HG03135 (cell line): ENCODE results near the gene CDR2L.
"Not testable (repeated sequence)": the region's sequence is repeated elsewhere in the genome, so short reads cannot be mapped to it uniquely, and the experiment has no call there.

ENCODE experiments used
- ATAC-seq: cut with Tn5 transposase; IDR thresholded peaks from one replicate; pipeline ENCODE4 v1.9.1; 2021; ENCODE audit warnings: mild to moderate bottlenecking, moderate library complexity; ENCODE audit not compliant: unreplicated experiment

Gene CDR2L

GRCh38 chr17:74957935-74958740, 29.3 kb upstream of the CDR2L start:
- ATAC-seq: no peak

GRCh38 chr17:74959826-74960515, 27.5 kb upstream of the CDR2L start:
- no peak for ATAC-seq

- no peak for ATAC-seq
Measured at GRCh38 chr17:74960570-74961342, 26.7 kb upstream of the CDR2L start.

- no peak for ATAC-seq
Measured at GRCh38 chr17:74961657-74962350, 25.6 kb upstream of the CDR2L start.

- ATAC-seq: no peak
Measured at GRCh38 chr17:74962622-74963394, 24.6 kb upstream of the CDR2L start.

- ATAC-seq: no peak
Measured at GRCh38 chr17:74963656-74964055, 23.8 kb upstream of the CDR2L start.

- no peak for ATAC-seq
Measured at GRCh38 chr17:74964246-74964761, 23.1 kb upstream of the CDR2L start.

GRCh38 chr17:74964988-74965622, 22.3 kb upstream of the CDR2L start:
- no peak for ATAC-seq

GRCh38 chr17:74968361-74968780, 19.1 kb upstream of the CDR2L start:
- no peak for ATAC-seq

- not testable (repeated sequence) for ATAC-seq
Measured at GRCh38 chr17:74969501-74969900, 17.9 kb upstream of the CDR2L start.

- no peak for ATAC-seq
Measured at GRCh38 chr17:74970395-74970794, 17.0 kb upstream of the CDR2L start.

GRCh38 chr17:74971069-74971841, 16.2 kb upstream of the CDR2L start:
- no peak for ATAC-seq

GRCh38 chr17:74971842-74972106, 15.7 kb upstream of the CDR2L start:
- ATAC-seq: no peak

- no peak for ATAC-seq
Measured at GRCh38 chr17:74972107-74972972, 15.1 kb upstream of the CDR2L start, which contains the start of gene HID1. Gene HID1 (minus strand): TSS chr17:74972759. CDS start chr17:74972656, 103 bp downstream.

GRCh38 chr17:74972973-74973328, 14.5 kb upstream of the CDR2L start:
- no peak for ATAC-seq

- no peak for ATAC-seq
Measured at GRCh38 chr17:74975943-74976342, 11.5 kb upstream of the CDR2L start.

- no peak for ATAC-seq
Measured at GRCh38 chr17:74977802-74978201, 9.6 kb upstream of the CDR2L start.

- ATAC-seq: no peak
Measured at GRCh38 chr17:74978240-74978639, 9.2 kb upstream of the CDR2L start.
